Measurements from ENCODE around the gene XIAP. TPM values are rescaled to one million over a fixed set of nuclear protein-coding genes. Genes with fewer than 3 reads are reported as not detected.
"Not testable (repeated sequence)": the region's sequence is repeated elsewhere in the genome, so short reads cannot be mapped to it uniquely, and the experiment has no call there.

The XIAP gene
- polyA plus RNA-seq, 3 donors = 2.1 to 10.0 (median 5.8) TPM

DNA sequence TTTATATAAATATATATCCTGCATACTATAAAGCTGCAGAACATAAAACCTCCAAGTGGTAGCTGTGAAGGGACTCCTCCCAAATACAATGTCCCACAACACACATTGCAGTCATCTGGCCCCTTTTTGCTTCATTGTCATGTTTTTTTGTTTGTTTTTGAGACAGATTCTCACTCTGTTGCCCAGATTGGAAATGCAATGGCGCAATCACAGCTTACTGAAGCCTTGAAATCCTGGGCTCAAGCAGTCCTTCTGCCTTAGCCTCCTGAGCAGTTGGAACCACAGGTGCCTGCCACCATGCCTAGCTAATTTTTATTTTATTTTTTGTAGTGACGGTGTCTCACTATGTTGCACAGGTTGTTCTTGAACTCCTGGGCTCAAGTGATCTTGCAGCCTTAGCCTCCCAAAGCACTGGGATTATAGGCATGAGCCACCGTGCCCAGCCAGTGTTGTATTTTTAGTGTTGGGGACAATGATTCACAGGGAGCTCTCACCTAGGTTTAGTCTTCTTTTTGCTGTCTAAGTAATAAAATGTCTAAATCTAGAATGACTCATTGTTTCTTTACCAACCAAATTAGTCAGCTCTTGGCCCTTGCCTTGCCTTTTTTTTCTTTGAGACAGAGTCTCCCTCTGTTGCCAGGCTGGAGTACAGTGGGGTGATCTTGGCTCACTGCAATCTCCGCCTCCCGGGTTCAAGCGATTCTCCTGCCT, 24.0 kb upstream of the XIAP start:
- H3K4me3 Mint-ChIP-seq = no peak overlapping the region
- H3K27ac Mint-ChIP-seq = peak overlapping the region in 2 of 7 donors; percentile 46 to 57
- peaks cover 3% of the 10 kb centered on the region in 3 donors for H3K27me3 Mint-ChIP-seq (ENCODE audit: low read depth in 3 of 3)
- H3K4me2 ChIP-seq (replicated peaks; ENCODE audit: extremely low read depth, low read length, poor library complexity, severe bottlenecking) = no peak overlapping the region
- H4K20me1 ChIP-seq (ENCODE audit: insufficient read depth, low read length) = no peaks in the 10 kb centered on the region
- no peaks in the 10 kb centered on the region for H3K4me1 ChIP-seq (ENCODE audit: control insufficient read depth in 1 of 2, insufficient read depth in 2 of 2, low read length in 2 of 2)
- peak in 2 of 3 donors; percentile 10 to 15 for DNase-seq
- no peaks in the 10 kb centered on the region for H3K27me3 ChIP-seq (ENCODE audit: control insufficient read depth in 2 of 2, insufficient read depth in 2 of 2, low read length in 2 of 2)
- H3K27ac ChIP-seq (ENCODE audit: low read depth in 1 of 2, low read length in 2 of 2) = no peak overlapping the region
- no peaks in the 10 kb centered on the region for H3K4me1 Mint-ChIP-seq
- no peaks in the 10 kb centered on the region for H3K79me2 ChIP-seq (ENCODE audit: insufficient read depth, low read length)
- H3K9me3 ChIP-seq (replicated peaks in 1 of 2; ENCODE audit: control insufficient read depth in 1 of 2, insufficient read depth in 1 of 2, low read length in 2 of 2) = no peaks in the 10 kb centered on the region
- H3K4me3 ChIP-seq (replicated peaks in 1 of 3; ENCODE audit: low read depth in 2 of 3, low read length in 3 of 3) = no peak overlapping the region
- no CpG with 5 or more reads among the region's 6 CpGs for WGBS (ENCODE audit: insufficient coverage)
- H2AFZ ChIP-seq (ENCODE audit: insufficient read depth, low read depth, low read length, poor library complexity, severe bottlenecking) = no peak overlapping the region
- H3K36me3 ChIP-seq (replicated peaks in 1 of 2; ENCODE audit: control insufficient read depth in 1 of 2, insufficient read depth in 2 of 2, low read length in 2 of 2) = no peaks in the 10 kb centered on the region
- TF ChIP-seq, protein P1, sequence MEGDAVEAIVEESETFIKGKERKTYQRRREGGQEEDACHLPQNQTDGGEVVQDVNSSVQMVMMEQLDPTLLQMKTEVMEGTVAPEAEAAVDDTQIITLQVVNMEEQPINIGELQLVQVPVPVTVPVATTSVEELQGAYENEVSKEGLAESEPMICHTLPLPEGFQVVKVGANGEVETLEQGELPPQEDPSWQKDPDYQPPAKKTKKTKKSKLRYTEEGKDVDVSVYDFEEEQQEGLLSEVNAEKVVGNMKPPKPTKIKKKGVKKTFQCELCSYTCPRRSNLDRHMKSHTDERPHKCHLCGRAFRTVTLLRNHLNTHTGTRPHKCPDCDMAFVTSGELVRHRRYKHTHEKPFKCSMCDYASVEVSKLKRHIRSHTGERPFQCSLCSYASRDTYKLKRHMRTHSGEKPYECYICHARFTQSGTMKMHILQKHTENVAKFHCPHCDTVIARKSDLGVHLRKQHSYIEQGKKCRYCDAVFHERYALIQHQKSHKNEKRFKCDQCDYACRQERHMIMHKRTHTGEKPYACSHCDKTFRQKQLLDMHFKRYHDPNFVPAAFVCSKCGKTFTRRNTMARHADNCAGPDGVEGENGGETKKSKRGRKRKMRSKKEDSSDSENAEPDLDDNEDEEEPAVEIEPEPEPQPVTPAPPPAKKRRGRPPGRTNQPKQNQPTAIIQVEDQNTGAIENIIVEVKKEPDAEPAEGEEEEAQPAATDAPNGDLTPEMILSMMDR (IDR thresholded peaks at IDR 0.05) = no peak
- peaks cover 0 to 3% (median 0%) of the 10 kb centered on the region in 7 donors for H3K9me3 Mint-ChIP-seq
- intact Hi-C loops (cut with micrococcal nuclease) = loop anchor here (10.0 kb wide), 2 partner anchors 119 to 139 kb away; no protein-coding TSS in a partner anchor
- H3K36me3 Mint-ChIP-seq = no peaks in the 10 kb centered on the region
- no peak overlapping the region for H3K9ac ChIP-seq (ENCODE audit: insufficient read depth, low read length, poor library complexity, severe bottlenecking)

DNA sequence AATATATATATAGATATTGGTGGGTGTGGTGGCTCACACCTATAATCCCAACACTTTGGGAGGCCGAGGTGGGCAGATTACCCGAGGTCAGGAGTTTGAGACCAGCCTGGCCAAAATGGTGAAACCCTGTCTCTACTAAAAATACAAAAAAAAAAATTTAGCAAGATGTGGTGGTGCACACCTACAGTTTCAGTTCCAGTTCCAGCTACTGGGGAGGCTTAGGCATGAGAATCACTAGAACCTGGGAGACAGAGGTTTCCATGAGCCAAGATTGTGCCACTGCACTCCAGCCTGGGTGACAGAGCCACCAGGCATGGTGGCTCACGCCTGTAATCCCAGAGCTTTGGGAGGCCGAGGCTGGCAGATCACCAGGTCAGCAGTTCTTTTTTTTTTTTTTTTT, 14.7 kb upstream of the XIAP start:
- H2AFZ ChIP-seq (ENCODE audit: insufficient read depth, low read depth, low read length, poor library complexity, severe bottlenecking); H3K36me3 Mint-ChIP-seq; H3K4me3 Mint-ChIP-seq; H3K27ac Mint-ChIP-seq; H3K9me3 Mint-ChIP-seq; H3K9me3 ChIP-seq (replicated peaks in 1 of 2; ENCODE audit: control insufficient read depth in 1 of 2, insufficient read depth in 1 of 2, low read length in 2 of 2); H3K4me2 ChIP-seq (replicated peaks; ENCODE audit: extremely low read depth, low read length, poor library complexity, severe bottlenecking); H3K4me1 ChIP-seq (ENCODE audit: control insufficient read depth in 1 of 2, insufficient read depth in 2 of 2, low read length in 2 of 2); H3K27me3 ChIP-seq (ENCODE audit: control insufficient read depth in 2 of 2, insufficient read depth in 2 of 2, low read length in 2 of 2); DNase-seq; H3K9ac ChIP-seq (ENCODE audit: insufficient read depth, low read length, poor library complexity, severe bottlenecking); H3K27ac ChIP-seq (ENCODE audit: low read depth in 1 of 2, low read length in 2 of 2); H3K36me3 ChIP-seq (replicated peaks in 1 of 2; ENCODE audit: control insufficient read depth in 1 of 2, insufficient read depth in 2 of 2, low read length in 2 of 2); H3K4me3 ChIP-seq (replicated peaks in 1 of 3; ENCODE audit: low read depth in 2 of 3, low read length in 3 of 3); H3K27me3 Mint-ChIP-seq (ENCODE audit: low read depth in 3 of 3); H4K20me1 ChIP-seq (ENCODE audit: insufficient read depth, low read length); intact Hi-C loops (cut with micrococcal nuclease); H3K4me1 Mint-ChIP-seq; H3K79me2 ChIP-seq (ENCODE audit: insufficient read depth, low read length): not testable (repeated sequence)
- no CpG with 5 or more reads among the region's 4 CpGs for WGBS (ENCODE audit: insufficient coverage)

Data from CD14-positive monocyte (primary cell).